Measurements from ENCODE around the gene EPB41L4B.
"Not testable (repeated sequence)": the region's sequence is repeated elsewhere in the genome, so short reads cannot be mapped to it uniquely, and the experiment has no call there.

EPB41L4B gene

GRCh38 chr9:109242014-109242413 is 78.8 kb downstream of the EPB41L4B start:
- DNase-seq: no peak

GRCh38 chr9:109241207-109241606 is 79.7 kb downstream of the EPB41L4B start:
- no peak for DNase-seq

GRCh38 chr9:109239240-109239639 is 81.6 kb downstream of the EPB41L4B start:
- DNase-seq: no peak

GRCh38 chr9:109238655-109239054 is 82.2 kb downstream of the EPB41L4B start:
- no peak for DNase-seq

GRCh38 chr9:109238125-109238524 is 82.7 kb downstream of the EPB41L4B start:
- no peak for DNase-seq

- no peak for DNase-seq
These were observed 88.2 kb downstream of the EPB41L4B start for GRCh38 chr9:109232449-109233237.

- no peak for DNase-seq
These were observed 89.3 kb downstream of the EPB41L4B start for GRCh38 chr9:109231593-109231992.

- DNase-seq: no peak
These were observed 90.6 kb downstream of the EPB41L4B start for GRCh38 chr9:109230277-109230676.

GRCh38 chr9:109229682-109230081 is 91.2 kb downstream of the EPB41L4B start:
- DNase-seq: no peak

GRCh38 chr9:109228093-109228642 is 92.7 kb downstream of the EPB41L4B start:
- no peak for DNase-seq

GRCh38 chr9:109225629-109226028 is 95.2 kb downstream of the EPB41L4B start:
- DNase-seq: no peak

GRCh38 chr9:109224751-109225150 is 96.1 kb downstream of the EPB41L4B start:
- no peak for DNase-seq

- DNase-seq: not testable (repeated sequence)
These were observed 102.6 kb downstream of the EPB41L4B start for GRCh38 chr9:109218242-109218641.

GRCh38 chr9:109214414-109214813 is 106.4 kb downstream of the EPB41L4B start:
- no peak for DNase-seq

- no peak for DNase-seq
These were observed 107.4 kb downstream of the EPB41L4B start for GRCh38 chr9:109213285-109214121.

GRCh38 chr9:109212768-109213167 is 108.1 kb downstream of the EPB41L4B start:
- DNase-seq: no peak

GRCh38 chr9:109206670-109207069 is 114.2 kb downstream of the EPB41L4B start:
- no peak for DNase-seq

GRCh38 chr9:109205526-109205925 is 115.3 kb downstream of the EPB41L4B start:
- DNase-seq: no peak

GRCh38 chr9:109203761-109204360 is 117.0 kb downstream of the EPB41L4B start:
- no peak for DNase-seq

- DNase-seq: no peak
These were observed 121.2 kb downstream of the EPB41L4B start for GRCh38 chr9:109199676-109200075.

GRCh38 chr9:109198736-109199382 is 122.0 kb downstream of the EPB41L4B start:
- no peak for DNase-seq

GRCh38 chr9:109193974-109194556 is 126.8 kb downstream of the EPB41L4B start:
- DNase-seq: no peak
